Spleen (tissue), 7 donors: ENCODE measurements around the gene DNAAF1.

ENCODE experiments used
- POLR2AphosphoS5 ChIP-seq, 3 donors: sonication (generic); formaldehyde crosslinking; IDR thresholded peaks; one replicate each; pipeline ENCODE4 v1.5.1; 2017; ENCODE audit warnings: antibody characterized with exemption in 3 of 3
- TF ChIP-seq, protein P1 (sequence below), 11 experiments: fragments of 200-600 bp in 7 of 11; fragments of 450-650 bp in 4 of 11; sonication (generic) in 4 of 11; IDR thresholded peaks in 8 of 11; conservative IDR thresholded peaks in 3 of 11; 1 replicate in 7 of 11; 2 replicates in 4 of 11; pipeline versions ENCODE4 v1.4.0 to v1.8.0; 2016 to 2021; ENCODE audit warnings: antibody characterized with exemption in 11 of 11, inconsistent platforms in 4 of 11, mild to moderate bottlenecking in 1 of 11
- donor health status: DM: no; HTN: no; CAD: no; lungs with moderate emphysema.
- donor health status: DM: no; HTN: no; CAD: no.
- donor health status: DM: no; HTN: no; CAD: no.

DNA sequence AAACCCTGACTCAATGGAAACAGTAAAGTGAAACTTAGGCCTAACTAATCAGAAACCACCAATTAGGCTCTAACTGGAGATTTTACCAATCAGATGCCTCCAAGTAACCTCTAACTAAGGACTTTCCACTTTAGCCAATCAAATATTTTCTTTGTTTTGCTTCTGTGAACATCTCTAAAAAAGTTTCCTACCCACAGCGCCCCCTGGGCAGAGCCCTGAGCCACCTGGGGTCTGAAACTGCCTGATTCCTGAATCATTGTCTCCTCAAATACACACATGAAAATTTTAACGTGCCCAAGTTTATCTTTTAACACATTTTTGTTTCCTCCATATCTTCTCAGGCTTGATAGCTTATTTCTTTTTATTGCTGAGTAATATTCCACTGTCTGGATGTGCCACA is 64.9 kb downstream of the DNAAF1 start:
- TF ChIP-seq, protein P1, sequence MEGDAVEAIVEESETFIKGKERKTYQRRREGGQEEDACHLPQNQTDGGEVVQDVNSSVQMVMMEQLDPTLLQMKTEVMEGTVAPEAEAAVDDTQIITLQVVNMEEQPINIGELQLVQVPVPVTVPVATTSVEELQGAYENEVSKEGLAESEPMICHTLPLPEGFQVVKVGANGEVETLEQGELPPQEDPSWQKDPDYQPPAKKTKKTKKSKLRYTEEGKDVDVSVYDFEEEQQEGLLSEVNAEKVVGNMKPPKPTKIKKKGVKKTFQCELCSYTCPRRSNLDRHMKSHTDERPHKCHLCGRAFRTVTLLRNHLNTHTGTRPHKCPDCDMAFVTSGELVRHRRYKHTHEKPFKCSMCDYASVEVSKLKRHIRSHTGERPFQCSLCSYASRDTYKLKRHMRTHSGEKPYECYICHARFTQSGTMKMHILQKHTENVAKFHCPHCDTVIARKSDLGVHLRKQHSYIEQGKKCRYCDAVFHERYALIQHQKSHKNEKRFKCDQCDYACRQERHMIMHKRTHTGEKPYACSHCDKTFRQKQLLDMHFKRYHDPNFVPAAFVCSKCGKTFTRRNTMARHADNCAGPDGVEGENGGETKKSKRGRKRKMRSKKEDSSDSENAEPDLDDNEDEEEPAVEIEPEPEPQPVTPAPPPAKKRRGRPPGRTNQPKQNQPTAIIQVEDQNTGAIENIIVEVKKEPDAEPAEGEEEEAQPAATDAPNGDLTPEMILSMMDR (IDR thresholded peaks at IDR 0.05 in 8 of 11, conservative IDR thresholded peaks at IDR 0.05 in 3 of 11): no peak
- no peak for TF ChIP-seq POLR2AphosphoS5 (IDR thresholded peaks at IDR 0.05)
